Erythroblast (primary cell): ENCODE measurements around the gene PLA2G2A.

Experiments used
- DNase-seq, 2 experiments: peaks; one replicate each; lab custom pipeline; 2025; lab: John Stamatoyannopoulos, UW
- GATA1 ChIP-seq: IDR thresholded peaks from 2 replicates; pipeline ENCODE4 v1.6.1; 2011; ENCODE audit warnings: low read depth, mild to moderate bottlenecking, control low read depth, low read length, moderate library complexity
- POLR2A ChIP-seq: IDR thresholded peaks from 2 replicates; pipeline ENCODE4 v1.6.1; 2011; ENCODE audit warnings: mild to moderate bottlenecking, low read length

Gene PLA2G2A

DNA sequence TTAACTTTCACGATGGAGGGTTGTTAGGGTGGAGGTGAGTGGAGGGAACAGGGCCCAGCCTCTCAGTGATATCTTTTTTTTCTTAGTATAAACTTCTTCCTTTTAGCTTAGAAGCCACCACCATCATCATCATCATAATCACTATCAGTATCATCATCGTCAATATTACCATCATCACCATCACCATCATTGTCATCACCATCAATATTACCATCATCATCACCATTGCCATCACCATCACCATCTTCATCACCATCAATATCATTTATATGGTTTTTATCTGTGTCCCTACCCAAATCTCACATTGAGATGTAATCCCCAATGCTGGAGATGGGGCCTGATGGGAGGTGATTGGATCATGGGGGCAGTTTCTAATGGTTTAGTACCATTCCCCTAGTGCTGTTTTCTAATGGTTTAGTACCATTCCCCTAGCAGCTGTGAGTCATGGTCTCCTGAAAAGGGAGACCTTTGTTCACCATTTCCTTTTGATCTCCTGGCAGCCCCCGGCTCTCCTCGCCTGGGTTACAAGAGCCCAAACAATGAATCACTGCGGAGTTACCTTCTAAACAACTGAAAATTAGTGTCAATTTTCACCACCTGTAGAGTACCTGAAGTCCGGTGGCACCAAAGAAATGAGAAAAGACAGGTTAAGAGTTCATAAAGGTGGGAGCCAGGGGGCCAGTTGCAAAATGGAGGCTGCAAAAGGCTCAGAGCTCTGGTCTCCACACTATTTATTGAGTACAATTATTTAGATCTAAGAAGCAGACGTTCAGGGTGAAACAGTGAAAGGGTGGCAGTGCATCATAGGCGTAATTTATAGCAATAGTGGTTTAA is 52.9 kb downstream of the PLA2G2A start:
- no peak for DNase-seq

More for the DNA sequence above, 52.9 kb downstream of the PLA2G2A start:
- TF ChIP-seq GATA1: no peak
- TF ChIP-seq POLR2A: no peak
